HEK293 (cell line): ENCODE results near the gene DTHD1.

ENCODE experiments used
- CTCF ChIA-PET: fragments of 350-600 bp; formaldehyde crosslinking; extraction: SDS; loops from one replicate; lab custom pipeline; 2021; ENCODE audit warnings: antibody characterized with exemption; lab: Yijun Ruan, JAX
- POLR2A ChIA-PET: fragments of 300-600 bp; formaldehyde crosslinking; extraction: SDS; loops from one replicate; lab custom pipeline; 2020; ENCODE audit warnings: antibody characterized with exemption, inconsistent platforms; lab: Yijun Ruan, JAX
- H3K27ac ChIP-seq: fragments of 200-500 bp; sonication (Bioruptor generic); 2 replicates; pipeline ENCODE4 v1.5.1; 2014; ENCODE audit warnings: low read depth, low read length, control low read depth, inconsistent platforms; ENCODE audit errors: extremely low read depth
- H3K36me3 ChIP-seq, 2 experiments: fragments of 200-500 bp in 1 of 2; sonication (Bioruptor generic) in 1 of 2; 1 replicate in 1 of 2; 2 replicates in 1 of 2; pipeline ENCODE4 v1.5.1; 2014 to 2017; ENCODE audit warnings: inconsistent platforms in 2 of 2, low read length in 2 of 2; ENCODE audit not compliant: control insufficient read depth in 2 of 2, insufficient read depth in 1 of 2
- H3K4me1 ChIP-seq: fragments of 200-500 bp; sonication (Bioruptor generic); 2 replicates; pipeline ENCODE4 v1.5.1; 2014; ENCODE audit warnings: mild to moderate bottlenecking, low read length, inconsistent platforms; ENCODE audit not compliant: control insufficient read depth, insufficient read depth
- H3K4me3 ChIP-seq: 2 replicates; pipeline ENCODE4 v1.5.1; 2011; ENCODE audit warnings: low read depth, mild to moderate bottlenecking, control low read depth, low read length, moderate library complexity
- H3K9me3 ChIP-seq: fragments of 200-500 bp; sonication (Bioruptor generic); 2 replicates; pipeline ENCODE4 v1.5.1; 2014; ENCODE audit warnings: low read depth, low read length, inconsistent platforms; ENCODE audit not compliant: control insufficient read depth, insufficient read depth
- KLF16 ChIP-seq: fragments of 450-650 bp; formaldehyde crosslinking; IDR thresholded peaks from 2 replicates; pipeline ENCODE4 v1.5.1; 2017; ENCODE audit warnings: missing biosample characterization, missing genetic modification characterization
- KLF7 ChIP-seq: fragments of 450-650 bp; formaldehyde crosslinking; IDR thresholded peaks from 2 replicates; pipeline ENCODE4 v1.5.1; 2016; ENCODE audit warnings: missing biosample characterization, missing genetic modification characterization, borderline replicate concordance
- KLF9 ChIP-seq: fragments of 450-650 bp; formaldehyde crosslinking; IDR thresholded peaks from 2 replicates; pipeline ENCODE4 v1.5.1; 2016; ENCODE audit warnings: missing biosample characterization, missing genetic modification characterization, low read depth
- OSR2 ChIP-seq: fragments of 450-650 bp; formaldehyde crosslinking; IDR thresholded peaks from 2 replicates; pipeline ENCODE4 v1.5.1; 2016; ENCODE audit warnings: missing biosample characterization, missing genetic modification characterization
- SCRT1 ChIP-seq: fragments of 450-650 bp; formaldehyde crosslinking; IDR thresholded peaks from 2 replicates; pipeline ENCODE4 v1.5.1; 2016; ENCODE audit warnings: missing biosample characterization, missing genetic modification characterization, borderline replicate concordance
- SETDB1 ChIP-seq: IDR thresholded peaks from one replicate; pipeline ENCODE4 v1.6.1; 2017; ENCODE audit warnings: mild to moderate bottlenecking, low read length, moderate library complexity, mixed read lengths; ENCODE audit not compliant: insufficient read length
- SP7 ChIP-seq: fragments of 450-650 bp; formaldehyde crosslinking; IDR thresholded peaks from 2 replicates; pipeline ENCODE4 v1.5.1; 2016; ENCODE audit warnings: missing biosample characterization, missing genetic modification characterization
- ZNF121 ChIP-seq: fragments of 450-650 bp; formaldehyde crosslinking; IDR thresholded peaks from 2 replicates; pipeline ENCODE4 v1.5.1; 2016; ENCODE audit warnings: missing biosample characterization, missing genetic modification characterization
- ZNF157 ChIP-seq: fragments of 450-650 bp; formaldehyde crosslinking; IDR thresholded peaks from 2 replicates; pipeline ENCODE4 v1.5.1; 2016; ENCODE audit warnings: missing biosample characterization, missing genetic modification characterization
- ZNF24 ChIP-seq: fragments of 450-650 bp; formaldehyde crosslinking; IDR thresholded peaks from 2 replicates; pipeline ENCODE4 v1.5.1; 2016; ENCODE audit warnings: missing biosample characterization, missing genetic modification characterization
- ZNF311 ChIP-seq: fragments of 450-650 bp; formaldehyde crosslinking; IDR thresholded peaks from 2 replicates; pipeline ENCODE4 v1.5.1; 2017; ENCODE audit warnings: missing biosample characterization, missing genetic modification characterization, borderline replicate concordance
- ZNF350 ChIP-seq: fragments of 450-650 bp; formaldehyde crosslinking; IDR thresholded peaks from 2 replicates; pipeline ENCODE4 v1.5.0; 2017; ENCODE audit warnings: missing biosample characterization, mild to moderate bottlenecking, missing genetic modification characterization
- ZNF366 ChIP-seq: fragments of 450-650 bp; formaldehyde crosslinking; conservative IDR thresholded peaks from 2 replicates; pipeline ENCODE4 v1.5.1; 2016; ENCODE audit warnings: missing biosample characterization, missing genetic modification characterization
- ZNF48 ChIP-seq: fragments of 450-650 bp; formaldehyde crosslinking; IDR thresholded peaks from 2 replicates; pipeline ENCODE4 v1.5.1; 2016; ENCODE audit warnings: missing biosample characterization, missing genetic modification characterization
- ZNF514 ChIP-seq: fragments of 450-650 bp; formaldehyde crosslinking; IDR thresholded peaks from 2 replicates; pipeline ENCODE4 v1.5.1; 2016; ENCODE audit warnings: missing biosample characterization, missing genetic modification characterization
- ZNF560 ChIP-seq: fragments of 450-650 bp; formaldehyde crosslinking; IDR thresholded peaks from 2 replicates; pipeline ENCODE4 v1.5.1; 2017; ENCODE audit warnings: missing biosample characterization, missing genetic modification characterization, borderline replicate concordance
- ZNF561 ChIP-seq: fragments of 450-650 bp; IDR thresholded peaks from 2 replicates; pipeline ENCODE4 v1.5.1; 2018; ENCODE audit warnings: missing biosample characterization, missing genetic modification characterization, borderline replicate concordance
- ZNF792 ChIP-seq: fragments of 450-650 bp; formaldehyde crosslinking; IDR thresholded peaks from 2 replicates; pipeline ENCODE4 v1.5.1; 2016; ENCODE audit warnings: missing biosample characterization, missing genetic modification characterization
- ZNF843 ChIP-seq: fragments of 450-650 bp; formaldehyde crosslinking; IDR thresholded peaks from 2 replicates; pipeline ENCODE4 v1.5.1; 2016; ENCODE audit warnings: missing biosample characterization, missing genetic modification characterization
- TF ChIP-seq, protein P1 (sequence below): fragments of 450-650 bp; formaldehyde crosslinking; IDR thresholded peaks from 2 replicates; pipeline ENCODE4 v1.5.1; 2017; ENCODE audit warnings: missing biosample characterization, missing genetic modification characterization
- TF ChIP-seq, protein P2 (sequence below): fragments of 450-650 bp; formaldehyde crosslinking; IDR thresholded peaks from 2 replicates; pipeline ENCODE4 v1.5.1; 2016; ENCODE audit warnings: missing biosample characterization, missing genetic modification characterization
- TF ChIP-seq, protein P3 (sequence below): fragments of 450-650 bp; formaldehyde crosslinking; IDR thresholded peaks from 2 replicates; pipeline ENCODE4 v1.5.1; 2017; ENCODE audit warnings: missing biosample characterization, missing genetic modification characterization
- TF ChIP-seq, protein P4 (sequence below): fragments of 450-650 bp; formaldehyde crosslinking; IDR thresholded peaks from 2 replicates; pipeline ENCODE4 v1.5.1; 2016; ENCODE audit warnings: missing biosample characterization, missing genetic modification characterization, borderline replicate concordance
- TF ChIP-seq, protein P5 (sequence below): fragments of 450-650 bp; formaldehyde crosslinking; IDR thresholded peaks from 2 replicates; pipeline ENCODE4 v1.5.1; 2016; ENCODE audit warnings: missing biosample characterization, missing genetic modification characterization

DTHD1 gene

DNA sequence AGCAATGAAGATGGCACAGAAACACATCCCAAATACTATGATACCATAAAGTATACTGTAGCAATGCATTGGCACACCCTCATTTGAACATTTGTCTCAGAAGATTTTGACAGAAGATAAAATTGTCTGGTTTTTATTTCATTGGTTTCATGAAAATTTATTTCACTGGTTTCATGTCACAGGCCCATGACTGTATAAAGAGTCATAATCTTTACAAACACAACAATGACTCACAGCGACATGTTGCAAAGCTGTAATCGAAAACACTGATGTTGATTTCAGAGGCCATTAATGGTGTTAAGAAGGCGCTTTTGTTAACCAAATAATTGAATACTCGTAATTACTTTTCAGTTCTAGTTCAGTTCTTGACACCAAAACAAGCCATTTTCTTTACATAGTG, 8.1 kb upstream of the DTHD1 start (continued):
- TF ChIP-seq ZNF311 (tag by site-specific recombination) (no peak), KLF9 (tag by site-specific recombination) (no peak), KLF16 (tag by site-specific recombination) (no peak), ZNF514 (tag by site-specific recombination) (no peak), ZNF350 (tag by site-specific recombination) (no peak)
- TF ChIP-seq, protein P1, sequence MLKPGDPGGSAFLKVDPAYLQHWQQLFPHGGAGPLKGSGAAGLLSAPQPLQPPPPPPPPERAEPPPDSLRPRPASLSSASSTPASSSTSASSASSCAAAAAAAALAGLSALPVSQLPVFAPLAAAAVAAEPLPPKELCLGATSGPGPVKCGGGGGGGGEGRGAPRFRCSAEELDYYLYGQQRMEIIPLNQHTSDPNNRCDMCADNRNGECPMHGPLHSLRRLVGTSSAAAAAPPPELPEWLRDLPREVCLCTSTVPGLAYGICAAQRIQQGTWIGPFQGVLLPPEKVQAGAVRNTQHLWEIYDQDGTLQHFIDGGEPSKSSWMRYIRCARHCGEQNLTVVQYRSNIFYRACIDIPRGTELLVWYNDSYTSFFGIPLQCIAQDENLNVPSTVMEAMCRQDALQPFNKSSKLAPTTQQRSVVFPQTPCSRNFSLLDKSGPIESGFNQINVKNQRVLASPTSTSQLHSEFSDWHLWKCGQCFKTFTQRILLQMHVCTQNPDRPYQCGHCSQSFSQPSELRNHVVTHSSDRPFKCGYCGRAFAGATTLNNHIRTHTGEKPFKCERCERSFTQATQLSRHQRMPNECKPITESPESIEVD (tag by site-specific recombination) = no peak
- TF ChIP-seq, protein P2, sequence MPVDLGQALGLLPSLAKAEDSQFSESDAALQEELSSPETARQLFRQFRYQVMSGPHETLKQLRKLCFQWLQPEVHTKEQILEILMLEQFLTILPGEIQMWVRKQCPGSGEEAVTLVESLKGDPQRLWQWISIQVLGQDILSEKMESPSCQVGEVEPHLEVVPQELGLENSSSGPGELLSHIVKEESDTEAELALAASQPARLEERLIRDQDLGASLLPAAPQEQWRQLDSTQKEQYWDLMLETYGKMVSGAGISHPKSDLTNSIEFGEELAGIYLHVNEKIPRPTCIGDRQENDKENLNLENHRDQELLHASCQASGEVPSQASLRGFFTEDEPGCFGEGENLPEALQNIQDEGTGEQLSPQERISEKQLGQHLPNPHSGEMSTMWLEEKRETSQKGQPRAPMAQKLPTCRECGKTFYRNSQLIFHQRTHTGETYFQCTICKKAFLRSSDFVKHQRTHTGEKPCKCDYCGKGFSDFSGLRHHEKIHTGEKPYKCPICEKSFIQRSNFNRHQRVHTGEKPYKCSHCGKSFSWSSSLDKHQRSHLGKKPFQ = no peak
- TF ChIP-seq, protein P3, sequence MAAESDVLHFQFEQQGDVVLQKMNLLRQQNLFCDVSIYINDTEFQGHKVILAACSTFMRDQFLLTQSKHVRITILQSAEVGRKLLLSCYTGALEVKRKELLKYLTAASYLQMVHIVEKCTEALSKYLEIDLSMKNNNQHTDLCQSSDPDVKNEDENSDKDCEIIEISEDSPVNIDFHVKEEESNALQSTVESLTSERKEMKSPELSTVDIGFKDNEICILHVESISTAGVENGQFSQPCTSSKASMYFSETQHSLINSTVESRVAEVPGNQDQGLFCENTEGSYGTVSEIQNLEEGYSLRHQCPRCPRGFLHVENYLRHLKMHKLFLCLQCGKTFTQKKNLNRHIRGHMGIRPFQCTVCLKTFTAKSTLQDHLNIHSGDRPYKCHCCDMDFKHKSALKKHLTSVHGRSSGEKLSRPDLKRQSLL (tag by site-specific recombination) = no peak

DNA sequence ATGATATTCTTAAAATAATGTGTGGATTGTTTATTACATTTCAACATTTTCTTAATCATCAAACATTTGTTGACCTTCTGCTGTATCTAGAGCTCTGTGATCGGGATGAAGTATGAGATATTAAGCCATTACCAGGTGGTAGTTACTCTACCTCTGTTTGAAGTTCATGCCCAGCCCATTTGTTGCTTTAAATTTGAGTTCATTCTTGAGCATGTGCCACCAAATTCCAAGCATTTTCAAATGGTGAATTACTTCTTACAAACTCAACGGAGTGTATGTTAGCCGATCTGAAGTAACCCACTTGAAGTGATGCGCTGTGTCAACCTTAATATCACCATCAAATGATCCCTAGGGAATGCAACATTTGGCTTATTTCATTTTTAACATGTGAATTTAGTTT, 7.3 kb upstream of the DTHD1 start:
- CTCF ChIA-PET = interaction anchor here (1.0 kb wide), 1 partner anchor 25 kb away, joined by 3 read pairs; no protein-coding TSS in a partner anchor
- no peak overlapping the region for H3K4me3 ChIP-seq
- TF ChIP-seq, protein P3 (tag by site-specific recombination) = no peak
- TF ChIP-seq ZNF792 (tag by site-specific recombination) (no peak), ZNF560 (no peak)
- no peak overlapping the region for H3K27ac ChIP-seq
- no peaks in the 10 kb centered on the region for H3K4me1 ChIP-seq
- H3K9me3 ChIP-seq = no peaks in the 10 kb centered on the region
- H3K36me3 ChIP-seq = no peaks in the 10 kb centered on the region
- POLR2A ChIA-PET = no interaction called here

DNA sequence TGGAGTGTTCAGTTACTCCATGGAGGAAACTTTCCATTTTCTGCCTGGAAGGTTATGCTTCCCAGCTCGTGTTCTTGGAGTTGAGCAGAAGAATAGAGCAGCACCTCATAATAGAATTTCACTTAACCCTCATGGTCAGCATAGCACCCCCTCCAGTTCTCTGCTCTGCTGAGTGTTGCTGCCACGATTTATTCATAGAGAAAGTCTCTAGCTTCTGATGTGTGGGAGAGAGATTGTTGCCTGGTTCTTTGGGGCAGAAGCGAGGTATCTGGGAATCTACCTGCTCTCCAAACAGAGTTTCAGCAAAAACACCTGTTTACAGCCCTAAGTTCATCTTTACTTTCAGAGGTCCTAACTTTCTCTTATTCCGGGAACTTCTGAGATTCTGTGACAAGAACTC, 3.9 kb upstream of the DTHD1 start:
- Histone ChIP-seq H3K4me3 (no peak overlapping the region), H3K27ac (no peak overlapping the region), H3K4me1 (no peaks in the 10 kb centered on the region), H3K9me3 (no peaks in the 10 kb centered on the region), H3K36me3 (no peaks in the 10 kb centered on the region)
- POLR2A ChIA-PET = no interaction called here
- CTCF ChIA-PET = interaction anchor here (0.7 kb wide), 1 partner anchor 1943 kb away, joined by 4 read pairs; no protein-coding TSS in a partner anchor
- TF ChIP-seq SETDB1 (no peak), SP7 (tag by site-specific recombination) (no peak), OSR2 (tag by site-specific recombination) (no peak), SCRT1 (no peak), ZNF48 (tag by site-specific recombination) (no peak), ZNF24 (tag by site-specific recombination) (no peak), ZNF366 (tag by site-specific recombination) (no peak), ZNF843 (tag by site-specific recombination) (no peak), ZNF561 (tag by site-specific recombination) (no peak), ZNF560 (no peak), ZNF157 (no peak), KLF7 (no peak), ZNF121 (no peak)
- TF ChIP-seq, protein P4, sequence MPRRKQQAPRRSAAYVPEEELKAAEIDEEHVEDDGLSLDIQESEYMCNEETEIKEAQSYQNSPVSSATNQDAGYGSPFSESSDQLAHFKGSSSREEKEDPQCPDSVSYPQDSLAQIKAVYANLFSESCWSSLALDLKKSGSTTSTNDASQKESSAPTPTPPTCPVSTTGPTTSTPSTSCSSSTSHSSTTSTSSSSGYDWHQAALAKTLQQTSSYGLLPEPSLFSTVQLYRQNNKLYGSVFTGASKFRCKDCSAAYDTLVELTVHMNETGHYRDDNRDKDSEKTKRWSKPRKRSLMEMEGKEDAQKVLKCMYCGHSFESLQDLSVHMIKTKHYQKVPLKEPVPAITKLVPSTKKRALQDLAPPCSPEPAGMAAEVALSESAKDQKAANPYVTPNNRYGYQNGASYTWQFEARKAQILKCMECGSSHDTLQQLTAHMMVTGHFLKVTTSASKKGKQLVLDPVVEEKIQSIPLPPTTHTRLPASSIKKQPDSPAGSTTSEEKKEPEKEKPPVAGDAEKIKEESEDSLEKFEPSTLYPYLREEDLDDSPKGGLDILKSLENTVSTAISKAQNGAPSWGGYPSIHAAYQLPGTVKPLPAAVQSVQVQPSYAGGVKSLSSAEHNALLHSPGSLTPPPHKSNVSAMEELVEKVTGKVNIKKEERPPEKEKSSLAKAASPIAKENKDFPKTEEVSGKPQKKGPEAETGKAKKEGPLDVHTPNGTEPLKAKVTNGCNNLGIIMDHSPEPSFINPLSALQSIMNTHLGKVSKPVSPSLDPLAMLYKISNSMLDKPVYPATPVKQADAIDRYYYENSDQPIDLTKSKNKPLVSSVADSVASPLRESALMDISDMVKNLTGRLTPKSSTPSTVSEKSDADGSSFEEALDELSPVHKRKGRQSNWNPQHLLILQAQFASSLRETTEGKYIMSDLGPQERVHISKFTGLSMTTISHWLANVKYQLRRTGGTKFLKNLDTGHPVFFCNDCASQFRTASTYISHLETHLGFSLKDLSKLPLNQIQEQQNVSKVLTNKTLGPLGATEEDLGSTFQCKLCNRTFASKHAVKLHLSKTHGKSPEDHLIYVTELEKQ = no peak
- TF ChIP-seq, protein P5, sequence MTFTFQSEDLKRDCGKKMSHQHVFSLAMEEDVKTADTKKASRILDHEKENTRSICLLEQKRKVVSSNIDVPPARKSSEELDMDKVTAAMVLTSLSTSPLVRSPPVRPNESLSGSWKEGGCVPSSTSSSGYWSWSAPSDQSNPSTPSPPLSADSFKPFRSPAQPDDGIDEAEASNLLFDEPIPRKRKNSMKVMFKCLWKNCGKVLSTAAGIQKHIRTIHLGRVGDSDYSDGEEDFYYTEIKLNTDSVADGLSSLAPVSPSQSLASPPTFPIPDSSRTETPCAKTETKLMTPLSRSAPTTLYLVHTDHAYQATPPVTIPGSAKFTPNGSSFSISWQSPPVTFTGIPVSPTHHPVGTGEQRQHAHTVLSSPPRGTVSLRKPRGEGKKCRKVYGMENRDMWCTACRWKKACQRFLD (tag by site-specific recombination) = no peak
